Esophagus squamous epithelium (tissue), 4 donors: Measurements from ENCODE around the gene PTOV1.

ENCODE experiments used
- CTCF ChIP-seq, 6 experiments: fragments of 450-650 bp in 4 of 6; fragments of 200-600 bp in 2 of 6; sonication (generic) in 2 of 6; IDR thresholded peaks; one replicate each; pipeline ENCODE4 v1.5.1; 2016 to 2019; ENCODE audit warnings: antibody characterized with exemption in 6 of 6, mild to moderate bottlenecking in 4 of 6, moderate library complexity in 4 of 6
- POLR2A ChIP-seq, 4 donors: fragments of 450-650 bp; IDR thresholded peaks; one replicate each; pipeline ENCODE4 v1.6.1; 2017; ENCODE audit warnings: antibody characterized with exemption in 4 of 4, mild to moderate bottlenecking in 4 of 4, moderate library complexity in 3 of 4

- TF ChIP-seq CTCF (IDR thresholded peaks at IDR 0.05) (no peak), POLR2A (IDR thresholded peaks at IDR 0.05) (no peak)
These were observed 5.5 kb upstream of the PTOV1 start for GRCh38 chr19:49845414-49845813.
